ENCODE results near the gene ROBO2.

DNA sequence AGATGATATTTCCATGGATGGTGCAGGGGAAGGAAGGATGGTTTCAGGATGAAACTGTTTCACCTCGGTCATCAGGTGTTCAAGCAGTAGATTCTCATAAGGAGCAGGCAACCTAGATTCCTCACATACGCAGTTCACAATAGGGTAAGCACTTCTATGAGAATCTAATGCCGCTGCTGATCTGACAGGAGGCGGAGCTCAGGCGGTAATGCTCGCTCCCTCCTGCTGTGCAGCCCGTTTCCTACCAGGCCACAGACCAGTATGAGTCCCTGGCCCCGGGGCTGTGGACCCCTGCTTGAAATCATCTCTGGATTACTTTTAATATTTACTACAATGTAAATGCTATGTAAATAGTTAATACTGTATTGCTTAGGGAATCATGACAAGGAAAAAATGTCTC is 241.8 kb downstream of the ROBO2 start:
- TF ChIP-seq, protein P1, sequence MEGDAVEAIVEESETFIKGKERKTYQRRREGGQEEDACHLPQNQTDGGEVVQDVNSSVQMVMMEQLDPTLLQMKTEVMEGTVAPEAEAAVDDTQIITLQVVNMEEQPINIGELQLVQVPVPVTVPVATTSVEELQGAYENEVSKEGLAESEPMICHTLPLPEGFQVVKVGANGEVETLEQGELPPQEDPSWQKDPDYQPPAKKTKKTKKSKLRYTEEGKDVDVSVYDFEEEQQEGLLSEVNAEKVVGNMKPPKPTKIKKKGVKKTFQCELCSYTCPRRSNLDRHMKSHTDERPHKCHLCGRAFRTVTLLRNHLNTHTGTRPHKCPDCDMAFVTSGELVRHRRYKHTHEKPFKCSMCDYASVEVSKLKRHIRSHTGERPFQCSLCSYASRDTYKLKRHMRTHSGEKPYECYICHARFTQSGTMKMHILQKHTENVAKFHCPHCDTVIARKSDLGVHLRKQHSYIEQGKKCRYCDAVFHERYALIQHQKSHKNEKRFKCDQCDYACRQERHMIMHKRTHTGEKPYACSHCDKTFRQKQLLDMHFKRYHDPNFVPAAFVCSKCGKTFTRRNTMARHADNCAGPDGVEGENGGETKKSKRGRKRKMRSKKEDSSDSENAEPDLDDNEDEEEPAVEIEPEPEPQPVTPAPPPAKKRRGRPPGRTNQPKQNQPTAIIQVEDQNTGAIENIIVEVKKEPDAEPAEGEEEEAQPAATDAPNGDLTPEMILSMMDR (IDR thresholded peaks at IDR 0.05), result no peak
- no peak for TF ChIP-seq POLR2AphosphoS5 (IDR thresholded peaks at IDR 0.05; ENCODE audit: low read depth, low read length)
- no peak for TF ChIP-seq GABPA (IDR thresholded peaks at IDR 0.05; ENCODE audit: low read depth)
- no peak for TF ChIP-seq RFX5 (IDR thresholded peaks at IDR 0.05; ENCODE audit: low read length)
- TF ChIP-seq RCOR1 (IDR thresholded peaks at IDR 0.05; ENCODE audit: low read length), result no peak
- no peak for TF ChIP-seq YY1 (IDR thresholded peaks at IDR 0.05; ENCODE audit: low read depth)

Measured in SK-N-SH (cell line).